ENCODE measurements around the gene AAMDC. TPM values are rescaled to one million over a fixed set of nuclear protein-coding genes. Genes with fewer than 3 reads are reported as not detected.

Gene AAMDC
- total RNA-seq, 1 donor from 2014 or later, result 17.8 TPM

GRCh38 chr11:77791301-77791700 is 29.6 kb upstream of the AAMDC start:
- Mint-ChIP-seq H3K4me3 (no peak overlapping the region), H3K27me3 (ENCODE audit: low read depth) (no peaks in the 10 kb centered on the region), H3K9me3 (peaks cover 28% of the 10 kb centered on the region), H3K27ac (ENCODE audit: unreplicated experiment) (no peak overlapping the region), H3K4me1 (peaks cover 18% of the 10 kb centered on the region), H3K36me3 (ENCODE audit: low read depth) (peaks cover 56% of the 10 kb centered on the region)
- DNase-seq (ENCODE audit: low read depth, low spot score), result no peak
- no peak for TF ChIP-seq CTCF (conservative IDR thresholded peaks at IDR 0.05)

- H3K36me3 Mint-ChIP-seq (ENCODE audit: low read depth), result peaks cover 67% of the 10 kb centered on the region
Measured at GRCh38 chr11:77793972-77794371, 27.0 kb upstream of the AAMDC start.

GRCh38 chr11:77799338-77799737 is 21.6 kb upstream of the AAMDC start:
- Mint-ChIP-seq H3K36me3 (ENCODE audit: low read depth) (peaks cover 27% of the 10 kb centered on the region), H3K4me1 (no peaks in the 10 kb centered on the region), H3K27me3 (ENCODE audit: low read depth) (no peaks in the 10 kb centered on the region), H3K27ac (ENCODE audit: unreplicated experiment) (no peak overlapping the region), H3K4me3 (no peak overlapping the region), H3K9me3 (peaks cover 7% of the 10 kb centered on the region)
- TF ChIP-seq CTCF (conservative IDR thresholded peaks at IDR 0.05), result no peak
- no peak for DNase-seq (ENCODE audit: low read depth, low spot score)

More at GRCh38 chr11:77793972-77794371, 27.0 kb upstream of the AAMDC start:
- no peak for DNase-seq (ENCODE audit: low read depth, low spot score)
- TF ChIP-seq CTCF (conservative IDR thresholded peaks at IDR 0.05), result no peak
- Mint-ChIP-seq H3K27ac (ENCODE audit: unreplicated experiment) (no peak overlapping the region), H3K4me3 (no peak overlapping the region), H3K9me3 (peaks cover 26% of the 10 kb centered on the region), H3K4me1 (peaks cover 14% of the 10 kb centered on the region), H3K27me3 (ENCODE audit: low read depth) (no peaks in the 10 kb centered on the region)

GRCh38 chr11:77800449-77800848 is 20.5 kb upstream of the AAMDC start:
- Mint-ChIP-seq H3K4me3 (no peak overlapping the region), H3K9me3 (peaks cover 5% of the 10 kb centered on the region), H3K4me1 (no peaks in the 10 kb centered on the region), H3K27ac (ENCODE audit: unreplicated experiment) (no peak overlapping the region), H3K27me3 (ENCODE audit: low read depth) (no peaks in the 10 kb centered on the region), H3K36me3 (ENCODE audit: low read depth) (peaks cover 18% of the 10 kb centered on the region)
- DNase-seq (ENCODE audit: low read depth, low spot score), result no peak
- no peak for TF ChIP-seq CTCF (conservative IDR thresholded peaks at IDR 0.05)

GRCh38 chr11:77801477-77801876 is 19.5 kb upstream of the AAMDC start:
- peaks cover 18% of the 10 kb centered on the region for H3K36me3 Mint-ChIP-seq (ENCODE audit: low read depth)
- DNase-seq (ENCODE audit: low read depth, low spot score), result no peak
- no peak overlapping the region for H3K4me3 Mint-ChIP-seq
- H3K4me1 Mint-ChIP-seq, result no peaks in the 10 kb centered on the region
- TF ChIP-seq CTCF (conservative IDR thresholded peaks at IDR 0.05), result no peak
- H3K9me3 Mint-ChIP-seq, result no peaks in the 10 kb centered on the region
- H3K27ac Mint-ChIP-seq (ENCODE audit: unreplicated experiment), result no peak overlapping the region
- no peaks in the 10 kb centered on the region for H3K27me3 Mint-ChIP-seq (ENCODE audit: low read depth)

- no peaks in the 10 kb centered on the region for H3K9me3 Mint-ChIP-seq
- no peaks in the 10 kb centered on the region for H3K27me3 Mint-ChIP-seq (ENCODE audit: low read depth)
- H3K4me3 Mint-ChIP-seq, result no peak overlapping the region
- TF ChIP-seq CTCF (conservative IDR thresholded peaks at IDR 0.05), result no peak
- peaks cover 5% of the 10 kb centered on the region for H3K36me3 Mint-ChIP-seq (ENCODE audit: low read depth)
- peaks cover 9% of the 10 kb centered on the region for H3K4me1 Mint-ChIP-seq
- no peak for DNase-seq (ENCODE audit: low read depth, low spot score)
- no peak overlapping the region for H3K27ac Mint-ChIP-seq (ENCODE audit: unreplicated experiment)
Measured at GRCh38 chr11:77806415-77806814, 14.5 kb upstream of the AAMDC start.
